GF-D8 (cell line): ENCODE results near the gene ANKRD61.
"Not testable (repeated sequence)": the region's sequence is repeated elsewhere in the genome, so short reads cannot be mapped to it uniquely, and the experiment has no call there.

Source experiments
- DNase-seq: peaks from one replicate; lab custom pipeline; 2025; lab: John Stamatoyannopoulos, UW

ANKRD61 gene

GRCh38 chr7:6030988-6031387, at the start of gene ANKRD61:
TSS of gene ANKRD61 (plus strand) at chr7:6031376. CDS start at chr7:6031376, 0 bp downstream.
- DNase-seq: no peak

GRCh38 chr7:5987061-5987460, 44.1 kb upstream of the ANKRD61 start:
- not testable (repeated sequence) for DNase-seq

- DNase-seq: peak; percentile 30
These were observed 33.9 kb upstream of the ANKRD61 start for GRCh38 chr7:5997210-5997808.

GRCh38 chr7:6007386-6007785, 23.8 kb upstream of the ANKRD61 start:
- no peak for DNase-seq

GRCh38 chr7:6007835-6008590, 23.2 kb upstream of the ANKRD61 start:
- DNase-seq: not testable (repeated sequence)

GRCh38 chr7:6008668-6009611, 22.2 kb upstream of the ANKRD61 start, which contains the start of the genes AIMP2 and PMS2:
TSS of gene AIMP2 (plus strand) at chr7:6009272. CDS start at chr7:6009364, 92 bp downstream.
TSS of gene PMS2 (minus strand) at chr7:6009049. CDS start at chr7:6009019, 30 bp downstream.
- peak; percentile 99 for DNase-seq

GRCh38 chr7:6010370-6010769, 20.8 kb upstream of the ANKRD61 start:
- not testable (repeated sequence) for DNase-seq

- no peak for DNase-seq
These were observed 19.6 kb upstream of the ANKRD61 start for GRCh38 chr7:6011541-6011940.

- no peak for DNase-seq
These were observed 18.6 kb upstream of the ANKRD61 start for GRCh38 chr7:6012355-6013104.

GRCh38 chr7:6015917-6016652, 15.1 kb upstream of the ANKRD61 start:
- DNase-seq: no peak

GRCh38 chr7:6016653-6016966, 14.6 kb upstream of the ANKRD61 start:
- DNase-seq: no peak

- no peak for DNase-seq
These were observed 10.5 kb upstream of the ANKRD61 start for GRCh38 chr7:6020371-6021286.

- no peak for DNase-seq
These were observed 8.5 kb upstream of the ANKRD61 start for GRCh38 chr7:6022707-6023106.

GRCh38 chr7:6023974-6024435, 7.2 kb upstream of the ANKRD61 start:
- DNase-seq: no peak

GRCh38 chr7:6026011-6026819, 5.0 kb upstream of the ANKRD61 start:
- DNase-seq: no peak

- no peak for DNase-seq
These were observed 4.3 kb upstream of the ANKRD61 start for GRCh38 chr7:6026820-6027311.

- no peak for DNase-seq
These were observed 3.3 kb upstream of the ANKRD61 start for GRCh38 chr7:6027806-6028365.

- DNase-seq: no peak
These were observed 2.6 kb upstream of the ANKRD61 start for GRCh38 chr7:6028563-6028962.
